Common myeloid progenitor, CD34-positive (primary cell): ENCODE results near the gene STMN1.

Source experiments
- CTCF ChIA-PET: fragments of 350-600 bp; sonication (Branson Sonifier 250); formaldehyde crosslinking; loops from one replicate; lab custom pipeline; 2021; ENCODE audit warnings: antibody characterized with exemption; lab: Charles Lee
- POLR2A ChIA-PET: fragments of 350-600 bp; sonication (Branson Sonifier 250); formaldehyde crosslinking; loops from one replicate; lab custom pipeline; 2021; ENCODE audit warnings: antibody characterized with exemption; lab: Charles Lee
- DNase-seq, 3 donors: peaks; one replicate each; pipeline versions ENCODE4 v3.0.0 to v3.0.0-alpha.2; 2013
- H3K27ac ChIP-seq, 2 experiments: 1 replicate in 1 of 2; 2 replicates in 1 of 2; pipeline ENCODE4 v1.7.0; 2013; ENCODE audit warnings: inconsistent platforms in 2 of 2, low read length in 2 of 2, mild to moderate bottlenecking in 2 of 2, low read depth in 1 of 2, moderate library complexity in 1 of 2; ENCODE audit not compliant: severe bottlenecking in 2 of 2, insufficient read depth in 1 of 2, poor library complexity in 1 of 2
- H3K27me3 ChIP-seq, 5 experiments: replicated peaks in 2 of 5; 1 replicate in 3 of 5; 2 replicates in 2 of 5; pipeline versions ENCODE4 v1.6.1 to v1.7.0; 2013; ENCODE audit warnings: low read length in 4 of 5, mild to moderate bottlenecking in 2 of 5, moderate library complexity in 2 of 5, inconsistent platforms in 1 of 5; ENCODE audit not compliant: insufficient read depth in 5 of 5, control insufficient read depth in 4 of 5
- H3K36me3 ChIP-seq, 4 experiments: 1 replicate in 2 of 4; 2 replicates in 2 of 4; pipeline versions ENCODE4 v1.6.1 to v1.7.0; 2013; ENCODE audit warnings: low read length in 3 of 4, control low read depth in 1 of 4, mild to moderate bottlenecking in 1 of 4; ENCODE audit not compliant: control insufficient read depth in 4 of 4, insufficient read depth in 4 of 4
- H3K4me1 ChIP-seq, 4 experiments: 1 replicate in 3 of 4; 2 replicates in 1 of 4; pipeline versions ENCODE4 v1.6.1 to v1.7.1; 2013; ENCODE audit warnings: low read length in 3 of 4, mild to moderate bottlenecking in 3 of 4, control low read depth in 1 of 4, inconsistent platforms in 1 of 4, moderate library complexity in 1 of 4; ENCODE audit not compliant: control insufficient read depth in 4 of 4, insufficient read depth in 4 of 4; ENCODE audit errors: control extremely low read depth in 1 of 4
- H3K4me3 ChIP-seq, 7 experiments: 1 replicate in 4 of 7; 2 replicates in 3 of 7; pipeline versions ENCODE4 v1.5.1 to v1.7.0; 2013; ENCODE audit warnings: mild to moderate bottlenecking in 7 of 7, low read length in 6 of 7, moderate library complexity in 6 of 7, inconsistent platforms in 2 of 7, low read depth in 2 of 7, control low read depth in 1 of 7; ENCODE audit not compliant: insufficient read depth in 4 of 7, control insufficient read depth in 1 of 7; ENCODE audit errors: extremely low read depth in 1 of 7
- H3K9me3 ChIP-seq, 5 experiments: 1 replicate in 4 of 5; 2 replicates in 1 of 5; pipeline versions ENCODE4 v1.6.1 to v1.7.1; 2013; ENCODE audit warnings: low read length in 4 of 5, mild to moderate bottlenecking in 2 of 5, inconsistent platforms in 1 of 5, low read depth in 1 of 5, moderate library complexity in 1 of 5; ENCODE audit not compliant: control insufficient read depth in 4 of 5, insufficient read depth in 2 of 5; ENCODE audit errors: control extremely low read depth in 1 of 5
- WGBS: methylation state at CpG from one replicate; pipeline ENCODE4 v1.1.5; 2013; ENCODE audit not compliant: insufficient coverage; 5-methylcytosine and 5-hydroxymethylcytosine counted together

The STMN1 gene

DNA sequence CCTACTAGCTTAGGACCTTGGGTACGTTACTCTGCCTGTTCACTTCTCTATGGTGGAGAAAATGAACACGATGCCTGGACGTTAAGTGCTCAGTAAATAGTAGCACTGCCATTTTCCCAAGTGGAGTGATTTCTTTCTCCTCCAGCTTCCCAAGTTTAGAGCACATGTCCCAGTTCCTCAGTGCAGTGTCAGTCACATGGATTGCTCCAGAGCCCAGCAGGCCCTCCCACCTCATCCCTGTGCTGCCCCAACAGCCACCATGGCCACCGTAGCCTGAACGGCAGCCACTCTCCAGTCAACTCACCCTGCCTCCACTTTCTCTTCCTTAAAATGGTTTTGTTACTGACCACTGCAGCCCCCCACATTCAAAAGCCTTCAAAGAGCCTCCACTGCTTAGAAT is 8.5 kb downstream of the STMN1 start:
- Histone ChIP-seq H3K27me3 (no peaks in the 10 kb centered on the region), H3K4me3 (no peak overlapping the region), H3K36me3 (peaks cover 17 to 72% (median 54%) of the 10 kb centered on the region in 4 experiments), H3K9me3 (no peaks in the 10 kb centered on the region), H3K4me1 (peaks cover 0 to 6% (median 1%) of the 10 kb centered on the region in 4 experiments), H3K27ac (no peak overlapping the region)
- WGBS, result 98% methylated on average over 4 of the region's 5 CpGs
- ChIA-PET POLR2A (no interaction called here), CTCF (interaction anchor here (0.6 to 20.1 kb wide), 4 partner anchors 92 to 136 kb away, joined by 3 to 368 read pairs (median 24); partner anchors contain the start of gene PAFAH2)
- no peak for DNase-seq

DNA sequence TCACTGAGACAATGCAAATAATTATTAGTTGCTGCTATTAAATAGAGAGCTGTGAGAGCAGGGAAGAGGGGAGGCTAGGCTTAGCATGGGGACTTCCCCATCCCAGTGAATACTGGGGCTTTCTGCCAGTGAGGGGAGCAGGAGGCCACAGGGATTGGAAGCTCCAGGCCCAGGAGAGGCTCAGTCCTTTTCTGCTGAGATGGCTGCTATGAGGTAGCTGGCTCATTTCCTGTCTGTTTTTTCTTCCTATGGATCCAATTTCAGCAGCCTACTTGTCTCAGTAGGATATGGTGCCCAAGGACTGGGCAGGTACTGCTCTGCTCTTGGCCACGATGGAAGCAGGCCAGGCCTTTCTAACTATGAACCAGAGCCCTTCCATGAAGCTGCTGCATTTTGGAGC is 10.0 kb downstream of the STMN1 start:
- 100% methylated on average over 1 of the region's 1 CpG for whole genome bisulfite sequencing
- H3K4me3 ChIP-seq, result no peak overlapping the region
- H3K36me3 ChIP-seq, result peaks cover 15 to 63% (median 47%) of the 10 kb centered on the region in 4 experiments
- ChIA-PET POLR2A (interaction anchor here (1.2 kb wide), 1 partner anchor 101 kb away, joined by 7 read pairs; the partner anchor contains the start of gene PAFAH2), CTCF (interaction anchor here (0.6 to 20.1 kb wide), 29 partner anchors 8 to 230 kb away, joined by 3 to 368 read pairs (median 4); partner anchors contain the start of genes PAFAH2 and PAQR7)
- no peaks in the 10 kb centered on the region for H3K27me3 ChIP-seq
- H3K4me1 ChIP-seq, result peaks cover 0 to 6% (median 1%) of the 10 kb centered on the region in 4 experiments
- DNase-seq, result no peak
- peak overlapping the region in 1 of 2 experiments; percentile 17 for H3K27ac ChIP-seq
- H3K9me3 ChIP-seq, result no peaks in the 10 kb centered on the region

DNA sequence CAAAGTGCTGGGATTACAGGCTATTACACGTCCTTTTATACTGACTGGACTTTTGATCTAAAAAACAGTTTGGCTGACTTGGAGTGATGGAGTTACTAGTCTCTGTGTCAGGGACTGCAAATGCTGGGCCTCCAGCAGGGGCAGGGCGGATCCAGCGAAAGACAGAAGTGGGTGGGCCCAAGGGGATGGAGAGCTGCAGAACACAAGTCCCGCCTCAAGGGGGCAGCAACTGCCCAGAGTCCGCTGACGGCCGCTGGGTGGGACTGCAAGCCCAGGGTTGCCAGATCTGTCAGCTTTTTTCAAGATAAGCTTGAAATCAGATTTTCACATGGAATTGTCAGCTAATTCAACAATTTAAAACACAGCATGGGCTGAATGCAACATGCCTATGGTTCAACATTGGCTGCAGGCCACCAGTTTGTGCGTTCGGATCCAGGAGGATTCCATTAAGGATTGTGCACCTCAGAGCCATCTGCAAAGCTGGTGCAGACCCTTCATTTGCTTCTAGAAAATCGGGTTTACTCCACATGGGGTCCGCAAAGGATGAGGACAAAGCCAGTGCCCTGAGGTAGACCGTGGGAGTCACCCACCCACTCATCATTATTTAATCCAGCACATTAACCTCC is 10.7 kb downstream of the STMN1 start:
- Histone ChIP-seq H3K9me3 (no peaks in the 10 kb centered on the region), H3K27ac (no peak overlapping the region)

DNA sequence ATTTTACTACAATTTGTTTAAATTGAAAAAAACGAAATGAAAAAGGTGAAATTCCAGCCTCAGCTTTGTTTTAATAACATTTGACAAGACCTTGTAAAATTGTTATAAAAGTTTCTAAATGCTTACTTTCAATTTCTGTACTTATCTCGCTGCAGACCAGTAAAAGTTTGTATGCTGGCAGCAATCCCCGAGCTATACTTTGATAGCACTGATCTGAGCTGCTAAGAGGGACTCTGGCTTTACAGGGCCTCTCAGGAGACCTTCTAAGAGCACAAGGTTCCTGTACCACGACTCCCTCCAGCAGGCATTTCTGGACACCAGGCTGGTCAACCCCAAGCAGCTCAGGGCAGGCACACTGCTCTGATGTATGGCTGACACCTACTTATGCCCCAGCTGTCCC is 13.1 kb downstream of the STMN1 start:
- ChIA-PET CTCF (interaction anchor here (0.9 to 20.1 kb wide), 7 partner anchors 18 to 191 kb away, joined by 3 to 368 read pairs (median 5); partner anchors contain the start of genes PAFAH2 and PAQR7), POLR2A (no interaction called here)
- no peaks in the 10 kb centered on the region for H3K27me3 ChIP-seq
- no peak overlapping the region for H3K27ac ChIP-seq
- no peak for DNase-seq
- no peak overlapping the region for H3K4me3 ChIP-seq
- H3K4me1 ChIP-seq, result peaks cover 0 to 6% (median 1%) of the 10 kb centered on the region in 4 experiments
- H3K9me3 ChIP-seq, result no peaks in the 10 kb centered on the region
- WGBS, result 96% methylated on average over 3 of the region's 4 CpGs
- H3K36me3 ChIP-seq, result peaks cover 6 to 53% (median 36%) of the 10 kb centered on the region in 4 experiments

More for the DNA sequence above, 10.7 kb downstream of the STMN1 start:
- ChIA-PET CTCF (interaction anchor here (0.7 to 20.1 kb wide), 35 partner anchors 7 to 250 kb away, joined by 3 to 368 read pairs (median 4); partner anchors contain the start of genes EXTL1, PAFAH2 and PAQR7), POLR2A (interaction anchor here (1.2 kb wide), 1 partner anchor 102 kb away, joined by 7 read pairs; the partner anchor contains the start of gene PAFAH2)
- H3K4me3 ChIP-seq, result no peak overlapping the region
- DNase-seq, result peak; percentile 91 to 97 (median 95)
- 31% methylated on average over 10 of the region's 12 CpGs for WGBS
- H3K27me3 ChIP-seq, result no peaks in the 10 kb centered on the region
- peaks cover 14 to 57% (median 46%) of the 10 kb centered on the region in 4 experiments for H3K36me3 ChIP-seq
- H3K4me1 ChIP-seq, result peaks cover 0 to 6% (median 1%) of the 10 kb centered on the region in 4 experiments

DNA sequence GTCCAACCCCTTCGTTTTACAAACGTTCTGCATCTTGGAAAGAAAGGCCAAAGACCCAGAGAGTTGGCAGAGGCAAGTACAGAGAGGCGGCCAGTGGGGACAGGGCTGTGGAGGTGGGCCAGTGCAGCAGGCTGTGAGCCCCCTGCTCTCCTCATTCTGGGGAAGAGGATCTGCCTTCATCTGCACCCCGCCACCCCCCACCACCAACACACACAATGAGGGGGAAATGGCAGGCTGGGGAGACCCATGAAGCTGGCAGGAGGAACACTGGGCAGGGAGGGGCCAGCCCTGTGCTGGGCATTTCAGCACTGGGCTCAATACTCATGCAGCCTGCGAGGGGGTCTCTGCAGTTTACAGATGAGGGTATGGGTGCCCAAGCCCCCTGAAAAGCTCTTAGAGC is 14.6 kb downstream of the STMN1 start:
- no peak for DNase-seq
- Histone ChIP-seq H3K4me1 (peaks cover 0 to 6% (median 1%) of the 10 kb centered on the region in 4 experiments), H3K27me3 (no peaks in the 10 kb centered on the region), H3K4me3 (no peak overlapping the region), H3K9me3 (no peaks in the 10 kb centered on the region), H3K36me3 (peaks cover 2 to 44% (median 33%) of the 10 kb centered on the region in 4 experiments), H3K27ac (no peak overlapping the region)
- WGBS, result 100% methylated on average over 1 of the region's 5 CpGs
- ChIA-PET CTCF (interaction anchor here (1.1 to 20.1 kb wide), 3 partner anchors 9 to 108 kb away, joined by 4 to 368 read pairs (median 4); partner anchors contain the start of gene PAFAH2), POLR2A (interaction anchor here (0.6 kb wide), 1 partner anchor 100 kb away, joined by 3 read pairs; no protein-coding TSS in a partner anchor)

DNA sequence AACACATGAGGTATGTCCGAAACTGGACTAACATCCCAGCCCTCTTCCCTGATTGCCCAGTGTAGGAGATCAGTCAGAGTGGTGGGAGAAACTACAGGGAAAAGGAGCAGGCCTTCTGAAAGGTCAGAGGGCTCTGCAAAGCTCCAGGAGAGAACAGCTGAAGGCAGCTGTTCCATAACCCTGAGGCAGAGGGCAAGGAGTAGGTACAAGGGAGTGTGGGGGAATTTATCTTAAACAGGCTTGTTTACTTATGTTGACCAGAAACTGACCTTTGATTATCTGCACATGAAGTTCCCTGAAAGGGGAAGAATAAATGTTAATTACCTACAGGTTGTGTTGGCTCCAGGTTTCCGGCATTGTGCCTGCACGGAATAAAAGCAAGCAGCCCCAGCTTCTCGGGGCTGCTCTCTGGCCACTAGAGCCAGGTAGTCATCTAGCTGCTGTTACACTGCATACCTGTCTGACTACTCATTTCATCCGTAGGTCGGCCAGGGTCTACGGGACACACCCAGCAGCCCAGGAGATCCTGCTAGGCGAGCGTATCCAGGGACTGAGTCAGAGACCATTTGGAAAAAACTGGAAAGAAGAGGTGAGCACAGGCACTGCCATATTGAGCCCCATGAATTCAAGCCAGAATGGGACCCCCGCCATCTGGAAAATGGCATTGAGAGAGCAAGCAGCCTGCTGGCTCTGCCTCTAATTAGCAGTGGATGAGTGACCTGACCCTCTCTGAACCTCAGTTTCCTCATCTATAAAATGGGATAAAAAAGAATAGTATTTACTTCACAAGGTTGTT is 15.8 kb downstream of the STMN1 start:
- Histone ChIP-seq H3K4me3 (no peak overlapping the region), H3K36me3 (peaks cover 2 to 38% (median 28%) of the 10 kb centered on the region in 4 experiments), H3K27ac (no peak overlapping the region), H3K9me3 (no peaks in the 10 kb centered on the region), H3K4me1 (peaks cover 0 to 3% (median 1%) of the 10 kb centered on the region in 4 experiments), H3K27me3 (no peaks in the 10 kb centered on the region)
- DNase-seq, result no peak
- POLR2A ChIA-PET, result no interaction called here
- 97% methylated on average over 8 of the region's 10 CpGs for WGBS
- CTCF ChIA-PET, result interaction anchor here (0.9 to 20.1 kb wide), 4 partner anchors 12 to 109 kb away, joined by 3 to 368 read pairs (median 4); partner anchors contain the start of gene PAFAH2
